BLaER1 (cell line): ENCODE results near the gene FAM241B.
A peak's percentile ranks its signal among the peaks of the same experiment; 100 is the strongest.

Experiments
- H3K27ac ChIP-seq: shearing (Covaris generic); formaldehyde crosslinking; 2 replicates; pipeline ENCODE4 v1.8.1; 2022
- H3K27me3 ChIP-seq: shearing (Covaris generic); formaldehyde crosslinking; 2 replicates; pipeline ENCODE4 v1.8.1; 2022
- H3K36me3 ChIP-seq: shearing (Covaris generic); formaldehyde crosslinking; 2 replicates; pipeline ENCODE4 v1.8.1; 2022
- H3K4me1 ChIP-seq: shearing (Covaris generic); formaldehyde crosslinking; 2 replicates; pipeline ENCODE4 v1.8.1; 2022
- H3K4me2 ChIP-seq: shearing (Covaris generic); formaldehyde crosslinking; 2 replicates; pipeline ENCODE4 v1.8.1; 2022
- H3K4me3 ChIP-seq: shearing (Covaris generic); formaldehyde crosslinking; 2 replicates; pipeline ENCODE4 v1.8.1; 2022
- H3K9ac ChIP-seq: shearing (Covaris generic); formaldehyde crosslinking; 2 replicates; pipeline ENCODE4 v1.8.1; 2022
- H3K9me3 ChIP-seq: shearing (Covaris generic); formaldehyde crosslinking; 2 replicates; pipeline ENCODE4 v1.8.1; 2022
- H4K20me1 ChIP-seq: shearing (Covaris generic); formaldehyde crosslinking; 2 replicates; pipeline ENCODE4 v1.8.1; 2022
- Cebpa-rat ChIP-seq: shearing (Covaris generic); IDR thresholded peaks from 2 replicates; pipeline ENCODE4 v1.8.1; 2022

The FAM241B gene

DNA sequence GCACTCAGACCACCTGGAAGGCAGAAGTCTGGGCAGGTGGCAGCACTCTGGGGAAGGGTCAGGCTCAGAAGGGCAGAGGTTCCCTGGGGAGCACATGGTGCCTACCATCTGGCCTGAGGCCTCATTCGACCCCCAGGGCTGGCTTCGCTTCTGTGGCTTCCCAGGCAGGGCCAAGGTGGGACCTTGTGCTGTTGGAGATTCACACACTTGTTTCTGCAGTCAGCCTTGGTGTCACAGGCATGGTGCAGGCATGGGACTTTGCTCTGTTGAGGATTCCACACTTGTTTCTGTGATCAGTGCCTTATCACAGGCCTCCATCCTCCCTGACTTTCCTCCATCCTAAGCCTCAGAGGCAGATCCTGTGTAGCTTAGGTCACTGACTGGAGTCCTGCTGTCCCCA is 11.3 kb upstream of the FAM241B start:
- H3K4me2 ChIP-seq: peak overlapping the region; percentile 7; the same call in 1 of the 2 replicates
- no peak overlapping the region for H3K27ac ChIP-seq
- no peaks in the 10 kb centered on the region for H3K27me3 ChIP-seq
- H3K9ac ChIP-seq: no peak overlapping the region
- no peak overlapping the region for H3K4me3 ChIP-seq
- H3K4me1 ChIP-seq: peaks cover 30% of the 10 kb centered on the region
- TF ChIP-seq Cebpa-rat: no peak
- H3K36me3 ChIP-seq: no peaks in the 10 kb centered on the region
- H3K9me3 ChIP-seq: peaks cover 48% of the 10 kb centered on the region
- no peaks in the 10 kb centered on the region for H4K20me1 ChIP-seq

DNA sequence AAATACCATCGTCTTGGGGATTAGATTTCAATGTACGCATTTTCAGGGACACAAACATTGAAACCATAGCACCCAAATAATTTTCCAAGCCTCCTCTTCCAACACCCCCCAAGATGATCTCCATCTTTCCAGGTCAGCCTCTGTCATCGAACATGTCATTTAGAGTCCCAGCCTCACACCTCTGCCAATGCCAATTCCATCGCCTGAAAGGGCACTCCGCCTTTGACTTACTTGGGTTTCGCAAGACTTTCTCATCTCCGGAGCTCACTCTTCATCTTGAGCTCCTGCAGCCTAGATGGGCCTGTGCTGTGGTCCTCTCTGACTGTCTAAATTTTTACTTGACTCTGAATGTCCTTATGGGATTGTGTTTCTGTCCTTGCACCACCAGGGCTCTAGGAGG is 10.4 kb upstream of the FAM241B start:
- no peaks in the 10 kb centered on the region for H3K27me3 ChIP-seq

DNA sequence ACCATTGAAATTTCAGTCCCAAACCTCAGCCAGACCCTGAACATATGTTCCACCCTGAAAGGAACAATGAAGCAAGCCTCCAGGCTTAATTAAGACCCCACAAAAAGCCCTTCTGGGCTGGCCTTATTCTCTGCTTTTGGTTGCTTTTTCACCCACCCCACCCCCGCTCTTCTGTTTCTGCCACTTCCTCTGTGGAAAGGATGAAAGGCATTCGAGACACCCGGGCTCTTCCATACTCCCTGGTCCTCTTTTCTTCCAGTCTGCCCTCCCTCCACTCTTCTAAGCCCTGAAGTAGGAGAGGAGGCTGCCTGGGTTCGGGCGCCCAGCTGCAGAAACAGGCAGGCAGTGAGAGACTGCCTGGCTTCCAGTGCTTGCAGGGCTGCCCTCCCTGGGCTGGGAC is 9.4 kb upstream of the FAM241B start:
- H4K20me1 ChIP-seq: no peaks in the 10 kb centered on the region
- 0 out of 2 replicates have a peak overlapping the region, but pooled peaks have one; percentile 30 for H3K27ac ChIP-seq
- H3K4me2 ChIP-seq: peak overlapping the region; percentile 54
- peaks cover 34% of the 10 kb centered on the region for H3K4me1 ChIP-seq
- no peaks in the 10 kb centered on the region for H3K27me3 ChIP-seq
- no peak overlapping the region for H3K9ac ChIP-seq
- no peak for TF ChIP-seq Cebpa-rat
- H3K4me3 ChIP-seq: no peak overlapping the region
- H3K36me3 ChIP-seq: no peaks in the 10 kb centered on the region
- H3K9me3 ChIP-seq: peaks cover 43% of the 10 kb centered on the region

More for the DNA sequence above, 10.4 kb upstream of the FAM241B start:
- no peaks in the 10 kb centered on the region for H3K36me3 ChIP-seq
- H3K4me1 ChIP-seq: peaks cover 31% of the 10 kb centered on the region
- no peak overlapping the region for H3K4me2 ChIP-seq
- H3K9me3 ChIP-seq: peaks cover 45% of the 10 kb centered on the region
- no peak overlapping the region for H3K4me3 ChIP-seq
- H4K20me1 ChIP-seq: no peaks in the 10 kb centered on the region
- peak; percentile 60; the same call in 1 of the 2 replicates for TF ChIP-seq Cebpa-rat
- H3K27ac ChIP-seq: no peak overlapping the region
- no peak overlapping the region for H3K9ac ChIP-seq

DNA sequence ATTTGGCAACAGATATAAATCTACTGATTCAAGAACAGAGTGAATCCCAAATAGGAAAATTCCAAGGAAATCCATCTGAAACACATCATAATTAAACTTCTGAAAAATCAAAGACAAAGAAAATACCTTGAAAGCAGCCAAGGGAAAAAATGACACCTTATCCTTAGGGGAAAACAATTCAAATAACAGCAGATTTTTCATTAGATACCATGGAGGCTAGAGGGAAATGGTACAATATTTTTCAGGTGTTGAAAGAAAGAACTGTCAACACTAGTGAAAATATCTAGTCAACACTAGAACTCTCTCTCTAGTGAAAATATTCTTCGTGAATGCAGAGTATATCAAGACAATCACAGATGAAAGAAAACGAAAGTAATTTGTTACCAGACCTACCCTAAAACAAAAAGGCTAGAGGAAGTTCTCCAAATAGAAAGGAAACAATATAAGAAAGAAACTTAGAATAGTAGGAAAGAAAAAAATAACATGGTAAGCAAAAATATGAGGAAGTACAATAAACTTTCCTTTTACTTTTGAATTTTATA is 5.7 kb upstream of the FAM241B start:
- H3K4me1 ChIP-seq: peaks cover 27% of the 10 kb centered on the region
- peak overlapping the region; percentile 57 for H3K4me2 ChIP-seq
- no peaks in the 10 kb centered on the region for H4K20me1 ChIP-seq
- no peak for TF ChIP-seq Cebpa-rat
- H3K36me3 ChIP-seq: no peaks in the 10 kb centered on the region
- H3K27me3 ChIP-seq: no peaks in the 10 kb centered on the region
- H3K9me3 ChIP-seq: peaks cover 33% of the 10 kb centered on the region
- H3K9ac ChIP-seq: no peak overlapping the region
- H3K4me3 ChIP-seq: peak overlapping the region; percentile 11; the same call in 1 of the 2 replicates
- 0 out of 2 replicates have a peak overlapping the region, but pooled peaks have one; percentile 14 for H3K27ac ChIP-seq

DNA sequence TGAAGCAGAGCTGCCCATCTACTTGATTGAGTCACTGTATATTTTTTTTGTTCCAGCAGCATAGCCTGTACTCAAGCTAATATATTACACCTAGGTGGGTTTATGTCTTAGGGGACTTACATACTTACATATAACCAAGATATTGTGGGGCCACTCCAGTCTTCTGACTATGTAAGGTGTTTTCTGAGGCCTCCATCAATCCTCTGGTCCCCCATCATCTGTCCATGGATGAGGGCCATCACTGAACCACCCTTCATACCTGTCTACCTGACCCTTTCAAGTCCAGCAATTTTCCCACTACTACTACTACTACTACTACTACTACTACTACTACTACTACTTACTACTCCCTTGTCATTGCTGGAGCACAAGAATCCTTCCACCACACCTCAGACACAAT is 3.2 kb upstream of the FAM241B start:
- Histone ChIP-seq H3K9me3 (peaks cover 38% of the 10 kb centered on the region), H3K9ac (no peak overlapping the region)
- TF ChIP-seq Cebpa-rat: no peak

DNA sequence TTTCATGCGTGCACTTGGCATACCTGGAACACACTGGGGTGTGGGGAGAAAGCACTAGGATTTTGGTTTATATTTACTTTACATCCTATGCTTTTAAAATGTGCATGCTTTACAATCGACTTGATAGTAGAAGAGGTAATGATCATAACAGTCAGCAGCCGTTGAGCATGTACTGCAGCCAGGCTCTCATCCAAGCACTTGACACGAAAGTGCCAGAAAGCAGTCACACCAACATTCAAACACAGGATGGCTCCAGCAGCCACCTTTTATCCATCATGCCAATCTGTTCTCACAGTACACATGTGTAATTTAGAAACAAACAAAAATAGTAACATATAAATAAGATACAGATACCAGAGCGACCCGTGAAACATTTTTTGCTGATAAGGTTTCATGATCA is 1.2 kb upstream of the FAM241B start:
- Histone ChIP-seq H3K27me3 (no peaks in the 10 kb centered on the region), H3K36me3 (no peaks in the 10 kb centered on the region), H3K4me3 (no peak overlapping the region), H3K4me2 (no peak overlapping the region), H3K9me3 (peaks cover 28% of the 10 kb centered on the region), H3K4me1 (peaks cover 18% of the 10 kb centered on the region), H4K20me1 (no peaks in the 10 kb centered on the region), H3K9ac (no peak overlapping the region), H3K27ac (no peak overlapping the region)
- no peak for TF ChIP-seq Cebpa-rat

More for the DNA sequence above, 3.2 kb upstream of the FAM241B start:
- H3K27ac ChIP-seq: no peak overlapping the region
- H3K4me1 ChIP-seq: peaks cover 20% of the 10 kb centered on the region
- H3K27me3 ChIP-seq: no peaks in the 10 kb centered on the region
- no peaks in the 10 kb centered on the region for H4K20me1 ChIP-seq
- H3K4me2 ChIP-seq: no peak overlapping the region
- H3K36me3 ChIP-seq: no peaks in the 10 kb centered on the region
- no peak overlapping the region for H3K4me3 ChIP-seq

DNA sequence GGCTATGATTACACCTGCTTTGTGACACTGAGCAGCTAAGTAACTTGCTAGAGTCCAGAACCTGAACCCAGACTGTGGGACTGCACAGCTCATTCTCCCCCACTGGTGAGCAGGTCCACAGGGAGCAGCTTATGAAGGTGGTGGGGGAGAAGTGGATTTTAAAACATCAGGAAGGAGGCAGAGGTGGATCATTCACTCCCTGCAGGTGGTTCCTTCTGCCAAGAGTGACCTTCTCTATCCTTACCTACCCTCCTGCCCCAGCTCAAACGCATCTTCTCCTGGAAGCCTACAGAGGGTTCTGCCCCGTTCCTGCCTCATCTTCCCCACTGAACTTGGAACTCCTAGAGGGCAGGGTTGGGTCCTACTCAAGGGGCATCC is 539 bp upstream of the FAM241B start:
- H3K27me3 ChIP-seq: no peaks in the 10 kb centered on the region
- H3K4me1 ChIP-seq: peaks cover 11% of the 10 kb centered on the region
- no peak overlapping the region for H3K4me2 ChIP-seq
- H3K27ac ChIP-seq: no peak overlapping the region
- H3K36me3 ChIP-seq: no peaks in the 10 kb centered on the region
- TF ChIP-seq Cebpa-rat: no peak
- H3K4me3 ChIP-seq: no peak overlapping the region
- no peaks in the 10 kb centered on the region for H4K20me1 ChIP-seq
- no peak overlapping the region for H3K9ac ChIP-seq
- H3K9me3 ChIP-seq: peaks cover 24% of the 10 kb centered on the region

DNA sequence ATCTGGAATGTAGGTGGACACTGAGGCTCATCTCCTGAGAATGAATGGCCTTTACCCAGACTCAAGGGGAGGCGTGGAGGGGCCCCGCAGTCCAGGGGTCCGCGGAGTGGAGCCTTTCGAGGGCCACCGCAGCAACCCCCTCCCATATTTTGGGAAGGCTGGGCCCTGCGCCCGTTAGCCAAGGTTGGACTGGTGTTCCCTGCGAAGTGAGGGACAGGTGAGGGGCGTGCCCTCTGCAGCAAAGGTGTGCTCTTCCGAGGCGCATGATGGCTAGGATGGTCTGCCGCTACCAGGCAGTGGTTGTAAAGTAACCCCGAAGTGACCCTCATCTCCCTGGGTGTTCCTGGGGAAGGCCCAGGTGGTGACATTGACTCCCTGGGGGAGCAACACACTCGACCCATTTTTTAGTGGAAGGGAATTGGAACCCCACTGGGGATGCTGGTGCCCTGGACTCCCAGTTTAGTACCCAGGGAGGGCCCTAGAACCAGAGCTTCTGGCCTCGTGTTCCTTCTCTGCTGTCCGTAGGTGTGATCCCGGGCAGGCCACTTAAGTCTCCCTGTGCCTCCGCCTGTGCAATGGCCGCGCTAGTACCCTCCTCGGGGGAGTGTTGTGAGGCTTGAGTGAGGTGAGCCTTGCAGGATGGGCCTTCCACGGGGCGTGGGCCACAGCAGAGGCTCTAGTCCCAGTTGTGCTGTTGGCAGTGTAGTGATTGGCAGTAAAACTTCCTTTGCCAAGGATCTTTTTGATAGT is 779 bp downstream of the FAM241B start:
- H3K27me3 ChIP-seq: no peaks in the 10 kb centered on the region
- H3K4me3 ChIP-seq: no peak overlapping the region
- peaks cover 18% of the 10 kb centered on the region for H3K9me3 ChIP-seq
- no peaks in the 10 kb centered on the region for H4K20me1 ChIP-seq
- no peak overlapping the region for H3K27ac ChIP-seq
- H3K36me3 ChIP-seq: no peaks in the 10 kb centered on the region
- TF ChIP-seq Cebpa-rat: no peak
- no peak overlapping the region for H3K9ac ChIP-seq
- H3K4me1 ChIP-seq: 0 out of 2 replicates have a peak, but pooled peaks cover 7% of the 10 kb centered on the region
- no peak overlapping the region for H3K4me2 ChIP-seq

DNA sequence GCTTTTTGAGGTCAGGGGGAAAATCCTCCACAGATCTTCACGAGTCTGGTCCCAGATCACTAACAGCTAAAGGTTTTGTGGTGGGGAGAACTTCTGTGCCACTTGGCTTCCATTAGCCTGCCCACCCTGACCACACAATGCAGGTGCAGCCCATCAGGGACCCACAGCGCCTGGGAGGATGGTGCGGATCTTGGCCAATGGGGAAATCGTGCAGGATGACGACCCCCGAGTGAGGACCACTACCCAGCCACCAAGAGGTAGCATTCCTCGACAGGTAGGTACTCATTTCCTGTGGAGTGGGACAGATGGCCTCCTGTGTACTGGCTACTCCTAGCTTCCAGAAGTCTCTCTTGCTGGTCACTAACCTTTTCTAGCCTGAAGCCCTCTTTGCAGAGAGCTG is 1.5 kb downstream of the FAM241B start:
- H3K9ac ChIP-seq: no peak overlapping the region
- H3K9me3 ChIP-seq: peaks cover 18% of the 10 kb centered on the region
- H3K27ac ChIP-seq: no peak overlapping the region
- no peaks in the 10 kb centered on the region for H3K27me3 ChIP-seq
- no peaks in the 10 kb centered on the region for H3K36me3 ChIP-seq
- H3K4me3 ChIP-seq: no peak overlapping the region
- no peak overlapping the region for H3K4me2 ChIP-seq
- no peaks in the 10 kb centered on the region for H4K20me1 ChIP-seq
- H3K4me1 ChIP-seq: 0 out of 2 replicates have a peak, but pooled peaks cover 7% of the 10 kb centered on the region
- TF ChIP-seq Cebpa-rat: no peak

DNA sequence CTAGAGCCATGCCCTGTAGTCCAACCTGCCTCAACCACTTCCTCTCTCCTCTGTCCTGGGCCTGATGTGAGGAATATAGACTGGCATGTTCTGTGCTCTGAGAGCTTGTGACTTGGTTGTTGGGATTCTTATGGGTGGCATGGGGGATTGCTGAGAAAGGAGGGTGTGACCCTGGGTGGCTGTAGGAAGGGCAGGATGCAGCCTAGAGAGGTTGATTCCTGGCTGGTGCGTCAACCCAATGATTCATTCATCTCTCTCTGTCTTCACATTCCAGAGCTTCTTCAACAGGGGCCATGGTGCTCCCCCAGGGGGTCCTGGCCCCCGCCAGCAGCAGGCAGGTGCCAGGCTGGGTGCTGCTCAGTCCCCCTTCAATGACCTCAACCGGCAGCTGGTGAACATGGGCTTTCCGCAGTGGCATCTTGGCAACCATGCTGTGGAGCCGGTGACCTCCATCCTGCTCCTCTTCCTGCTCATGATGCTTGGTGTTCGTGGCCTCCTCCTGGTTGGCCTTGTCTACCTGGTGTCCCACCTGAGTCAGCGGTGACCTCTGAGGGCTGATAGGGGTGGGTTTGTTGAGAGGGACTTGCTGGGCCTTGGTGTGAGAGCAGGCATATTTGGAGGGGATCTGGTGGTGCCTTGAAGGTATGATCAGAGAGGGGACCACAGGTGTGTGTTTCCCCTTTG is 2.6 kb downstream of the FAM241B start:
- TF ChIP-seq Cebpa-rat: no peak
- Histone ChIP-seq H3K27ac (no peak overlapping the region), H4K20me1 (no peaks in the 10 kb centered on the region), H3K36me3 (no peaks in the 10 kb centered on the region), H3K4me1 (0 out of 2 replicates have a peak, but pooled peaks cover 7% of the 10 kb centered on the region), H3K27me3 (no peaks in the 10 kb centered on the region), H3K9me3 (peaks cover 18% of the 10 kb centered on the region), H3K9ac (no peak overlapping the region), H3K4me2 (no peak overlapping the region), H3K4me3 (no peak overlapping the region)
